ENCODE data around the gene NDEL1.

The NDEL1 gene

GRCh38 chr17:8466873-8467272 is 31.2 kb downstream of the NDEL1 start:
- no peaks in the 10 kb centered on the region for H3K27me3 ChIP-seq (ENCODE audit: control insufficient read depth, insufficient read depth, low read length)
- no peaks in the 10 kb centered on the region for H3K4me1 ChIP-seq (ENCODE audit: control insufficient read depth, insufficient read depth, low read length)
- H3K4me3 ChIP-seq (ENCODE audit: low read length), result no peak overlapping the region
- H3K27ac ChIP-seq (ENCODE audit: low read length), result no peak overlapping the region
- no peak for DNase-seq (ENCODE audit: low read depth, low spot score)
- peaks cover 4% of the 10 kb centered on the region; the same call in 1 of the 2 replicates for H3K36me3 ChIP-seq (ENCODE audit: control insufficient read depth, insufficient read depth, low read length)
- no peaks in the 10 kb centered on the region for H3K9me3 ChIP-seq (ENCODE audit: control insufficient read depth, insufficient read depth, low read length)
- no CpG with 5 or more reads among the region's 21 CpGs for WGBS (ENCODE audit: insufficient coverage, insufficient read length)

DNA sequence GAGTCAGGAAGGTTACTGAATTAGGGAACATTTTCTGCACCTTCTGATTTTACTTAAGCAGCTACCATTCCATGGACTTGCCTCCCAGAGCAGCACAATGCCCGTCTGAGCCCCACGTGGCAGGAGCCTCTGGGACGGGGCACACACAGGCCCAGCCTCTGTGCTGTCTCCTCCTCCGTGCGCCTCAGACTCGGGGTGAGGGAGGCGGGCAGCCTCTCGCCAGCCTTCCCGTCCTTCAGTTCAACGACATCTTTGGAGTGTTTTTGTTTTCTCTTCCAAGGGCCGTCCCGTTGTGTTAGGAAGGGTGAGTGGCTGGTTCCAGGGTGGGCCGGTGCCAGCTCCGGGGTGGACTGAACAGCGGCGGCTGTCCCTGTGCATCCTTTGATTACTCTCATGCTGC is 31.8 kb downstream of the NDEL1 start:
- Histone ChIP-seq H3K4me3 (ENCODE audit: low read length) (no peak overlapping the region), H3K27ac (ENCODE audit: low read length) (no peak overlapping the region), H3K27me3 (ENCODE audit: control insufficient read depth, insufficient read depth, low read length) (no peaks in the 10 kb centered on the region), H3K9me3 (ENCODE audit: control insufficient read depth, insufficient read depth, low read length) (no peaks in the 10 kb centered on the region), H3K4me1 (ENCODE audit: control insufficient read depth, insufficient read depth, low read length) (no peaks in the 10 kb centered on the region), H3K36me3 (ENCODE audit: control insufficient read depth, insufficient read depth, low read length) (peaks cover 4% of the 10 kb centered on the region; the same call in 1 of the 2 replicates)
- WGBS (ENCODE audit: insufficient coverage, insufficient read length), result no CpG with 5 or more reads among the region's 16 CpGs
- DNase-seq (ENCODE audit: low read depth, low spot score), result no peak

DNA sequence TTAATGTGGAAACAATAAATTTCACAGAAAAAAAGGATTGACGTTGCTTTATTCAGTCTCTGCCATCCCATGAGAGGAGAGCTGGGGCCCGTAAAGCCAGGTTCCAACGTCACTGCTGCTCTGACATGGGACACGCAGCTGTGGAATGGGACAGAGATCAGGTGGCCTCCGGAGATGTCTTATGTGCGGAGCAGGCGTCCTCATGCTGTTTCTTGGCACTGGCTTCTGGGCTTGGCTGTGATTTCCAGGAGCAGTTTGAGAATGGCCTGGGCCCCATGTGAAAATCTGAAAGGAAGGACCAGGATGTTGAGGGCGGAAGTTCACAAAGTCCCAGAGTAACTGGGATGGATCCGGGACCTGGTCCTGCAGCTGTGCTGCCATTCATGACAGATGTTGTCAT is 32.4 kb downstream of the NDEL1 start:
- Histone ChIP-seq H3K27ac (ENCODE audit: low read length) (no peak overlapping the region), H3K4me1 (ENCODE audit: control insufficient read depth, insufficient read depth, low read length) (no peaks in the 10 kb centered on the region), H3K27me3 (ENCODE audit: control insufficient read depth, insufficient read depth, low read length) (no peaks in the 10 kb centered on the region), H3K36me3 (ENCODE audit: control insufficient read depth, insufficient read depth, low read length) (peaks cover 4% of the 10 kb centered on the region; the same call in 1 of the 2 replicates), H3K9me3 (ENCODE audit: control insufficient read depth, insufficient read depth, low read length) (no peaks in the 10 kb centered on the region), H3K4me3 (ENCODE audit: low read length) (no peak overlapping the region)
- no peak for DNase-seq (ENCODE audit: low read depth, low spot score)
- WGBS (ENCODE audit: insufficient coverage, insufficient read length), result no CpG with 5 or more reads among the region's 9 CpGs

- H3K27ac ChIP-seq (ENCODE audit: low read length), result no peak overlapping the region
Observed at GRCh38 chr17:8468980-8469379, 33.3 kb downstream of the NDEL1 start.

GRCh38 chr17:8469964-8470363 is 34.3 kb downstream of the NDEL1 start:
- Histone ChIP-seq H3K27ac (ENCODE audit: low read length) (no peak overlapping the region), H3K4me1 (ENCODE audit: control insufficient read depth, insufficient read depth, low read length) (no peaks in the 10 kb centered on the region), H3K9me3 (ENCODE audit: control insufficient read depth, insufficient read depth, low read length) (no peaks in the 10 kb centered on the region), H3K36me3 (ENCODE audit: control insufficient read depth, insufficient read depth, low read length) (peaks cover 13% of the 10 kb centered on the region; the same call in 1 of the 2 replicates), H3K27me3 (ENCODE audit: control insufficient read depth, insufficient read depth, low read length) (no peaks in the 10 kb centered on the region), H3K4me3 (ENCODE audit: low read length) (no peak overlapping the region)
- no CpG with 5 or more reads among the region's 12 CpGs for WGBS (ENCODE audit: insufficient coverage, insufficient read length)
- no peak for DNase-seq (ENCODE audit: low read depth, low spot score)

More at GRCh38 chr17:8468980-8469379, 33.3 kb downstream of the NDEL1 start:
- no peak overlapping the region for H3K4me3 ChIP-seq (ENCODE audit: low read length)
- no peaks in the 10 kb centered on the region for H3K9me3 ChIP-seq (ENCODE audit: control insufficient read depth, insufficient read depth, low read length)
- no peaks in the 10 kb centered on the region for H3K27me3 ChIP-seq (ENCODE audit: control insufficient read depth, insufficient read depth, low read length)
- H3K36me3 ChIP-seq (ENCODE audit: control insufficient read depth, insufficient read depth, low read length), result peaks cover 8% of the 10 kb centered on the region; the same call in 1 of the 2 replicates
- no CpG with 5 or more reads among the region's 3 CpGs for WGBS (ENCODE audit: insufficient coverage, insufficient read length)
- H3K4me1 ChIP-seq (ENCODE audit: control insufficient read depth, insufficient read depth, low read length), result no peaks in the 10 kb centered on the region
- no peak for DNase-seq (ENCODE audit: low read depth, low spot score)

DNA sequence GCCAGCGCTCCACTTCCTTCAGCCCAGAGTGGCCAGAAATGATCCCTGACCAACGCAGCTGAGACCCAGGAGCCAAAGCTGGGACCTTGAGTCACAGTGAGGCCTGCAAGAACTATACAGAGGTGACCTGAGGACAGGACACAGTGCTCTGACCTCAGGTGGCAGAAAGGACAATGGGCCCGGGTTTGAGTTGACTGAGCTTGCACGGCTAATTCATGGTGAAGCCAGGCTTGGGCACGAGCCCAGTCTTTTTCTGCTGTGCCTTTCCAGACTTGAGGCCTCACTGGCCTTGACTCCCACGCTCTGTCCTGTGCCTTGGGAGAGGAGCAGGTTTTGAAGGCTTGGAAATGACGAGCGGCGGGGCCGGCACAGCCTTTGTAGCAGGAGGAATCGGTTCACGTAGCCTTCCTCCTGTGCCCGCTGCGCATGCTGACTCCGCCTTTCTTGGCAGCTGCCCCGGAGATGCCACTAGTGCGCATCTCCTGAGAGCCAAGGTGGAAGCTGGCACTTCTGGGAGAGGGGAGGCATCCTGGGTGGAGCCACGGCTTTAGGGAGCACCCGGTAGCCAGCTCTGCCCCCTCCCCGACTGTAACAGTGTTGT is 34.9 kb downstream of the NDEL1 start:
- H3K27ac ChIP-seq (ENCODE audit: low read length), result no peak overlapping the region
- DNase-seq (ENCODE audit: low read depth, low spot score), result no peak
- H3K9me3 ChIP-seq (ENCODE audit: control insufficient read depth, insufficient read depth, low read length), result no peaks in the 10 kb centered on the region
- no peaks in the 10 kb centered on the region for H3K27me3 ChIP-seq (ENCODE audit: control insufficient read depth, insufficient read depth, low read length)
- peaks cover 19% of the 10 kb centered on the region; the same call in 1 of the 2 replicates for H3K36me3 ChIP-seq (ENCODE audit: control insufficient read depth, insufficient read depth, low read length)
- no CpG with 5 or more reads among the region's 20 CpGs for WGBS (ENCODE audit: insufficient coverage, insufficient read length)
- H3K4me1 ChIP-seq (ENCODE audit: control insufficient read depth, insufficient read depth, low read length), result no peaks in the 10 kb centered on the region
- H3K4me3 ChIP-seq (ENCODE audit: low read length), result no peak overlapping the region; the same call in 1 of the 2 replicates

- no peak for DNase-seq (ENCODE audit: low read depth, low spot score)
- no peaks in the 10 kb centered on the region for H3K27me3 ChIP-seq (ENCODE audit: control insufficient read depth, insufficient read depth, low read length)
- WGBS (ENCODE audit: insufficient coverage, insufficient read length), result no CpG with 5 or more reads among the region's 8 CpGs
- no peaks in the 10 kb centered on the region for H3K9me3 ChIP-seq (ENCODE audit: control insufficient read depth, insufficient read depth, low read length)
- H3K4me3 ChIP-seq (ENCODE audit: low read length), result no peak overlapping the region
- H3K36me3 ChIP-seq (ENCODE audit: control insufficient read depth, insufficient read depth, low read length), result peaks cover 36% of the 10 kb centered on the region
- H3K27ac ChIP-seq (ENCODE audit: low read length), result no peak overlapping the region
- H3K4me1 ChIP-seq (ENCODE audit: control insufficient read depth, insufficient read depth, low read length), result no peaks in the 10 kb centered on the region
Observed at GRCh38 chr17:8472663-8473062, 37.0 kb downstream of the NDEL1 start.

GRCh38 chr17:8473451-8474192 is 37.9 kb downstream of the NDEL1 start:
- Histone ChIP-seq H3K9me3 (ENCODE audit: control insufficient read depth, insufficient read depth, low read length) (no peaks in the 10 kb centered on the region), H3K27ac (ENCODE audit: low read length) (no peak overlapping the region), H3K4me3 (ENCODE audit: low read length) (no peak overlapping the region), H3K4me1 (ENCODE audit: control insufficient read depth, insufficient read depth, low read length) (no peaks in the 10 kb centered on the region), H3K36me3 (ENCODE audit: control insufficient read depth, insufficient read depth, low read length) (peaks cover 45% of the 10 kb centered on the region), H3K27me3 (ENCODE audit: control insufficient read depth, insufficient read depth, low read length) (no peaks in the 10 kb centered on the region)
- no CpG with 5 or more reads among the region's 13 CpGs for WGBS (ENCODE audit: insufficient coverage, insufficient read length)
- no peak for DNase-seq (ENCODE audit: low read depth, low spot score)

GRCh38 chr17:8474826-8475225 is 39.1 kb downstream of the NDEL1 start:
- Histone ChIP-seq H3K9me3 (ENCODE audit: control insufficient read depth, insufficient read depth, low read length) (no peaks in the 10 kb centered on the region), H3K36me3 (ENCODE audit: control insufficient read depth, insufficient read depth, low read length) (peaks cover 54% of the 10 kb centered on the region), H3K27ac (ENCODE audit: low read length) (no peak overlapping the region), H3K4me1 (ENCODE audit: control insufficient read depth, insufficient read depth, low read length) (no peaks in the 10 kb centered on the region), H3K27me3 (ENCODE audit: control insufficient read depth, insufficient read depth, low read length) (no peaks in the 10 kb centered on the region), H3K4me3 (ENCODE audit: low read length) (no peak overlapping the region)
- no CpG with 5 or more reads among the region's 15 CpGs for WGBS (ENCODE audit: insufficient coverage, insufficient read length)
- DNase-seq (ENCODE audit: low read depth, low spot score), result no peak

DNA sequence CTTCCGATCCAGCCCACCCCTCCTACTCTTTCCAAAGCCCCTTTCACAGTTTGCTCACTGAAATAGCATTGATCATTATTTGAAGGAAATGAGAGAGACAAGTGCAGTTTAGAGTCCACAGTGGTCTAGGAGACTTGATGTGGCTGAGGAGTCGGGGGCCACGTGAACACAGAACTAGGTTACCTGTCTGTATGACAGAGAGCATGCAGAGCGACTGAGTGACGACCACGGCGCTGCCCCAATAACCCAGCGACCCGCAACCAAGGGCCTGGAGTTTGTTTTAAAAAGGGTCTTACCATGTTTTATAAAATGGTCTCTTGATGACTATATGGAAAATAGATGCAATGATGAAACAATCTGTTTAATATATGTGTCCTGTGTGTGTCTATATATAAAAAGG is 39.5 kb downstream of the NDEL1 start:
- H3K36me3 ChIP-seq (ENCODE audit: control insufficient read depth, insufficient read depth, low read length), result peaks cover 58% of the 10 kb centered on the region
- WGBS (ENCODE audit: insufficient coverage, insufficient read length), result no CpG with 5 or more reads among the region's 9 CpGs

More for the DNA sequence above, 39.5 kb downstream of the NDEL1 start:
- H3K4me3 ChIP-seq (ENCODE audit: low read length), result no peak overlapping the region
- H3K9me3 ChIP-seq (ENCODE audit: control insufficient read depth, insufficient read depth, low read length), result no peaks in the 10 kb centered on the region
- H3K27me3 ChIP-seq (ENCODE audit: control insufficient read depth, insufficient read depth, low read length), result no peaks in the 10 kb centered on the region
- no peaks in the 10 kb centered on the region for H3K4me1 ChIP-seq (ENCODE audit: control insufficient read depth, insufficient read depth, low read length)
- no peak for DNase-seq (ENCODE audit: low read depth, low spot score)
- no peak overlapping the region for H3K27ac ChIP-seq (ENCODE audit: low read length)

All from iPS DF 6.9 (cell line).